CD14-positive monocyte (primary cell): ENCODE measurements around the gene TUBB8B. TPM values are rescaled to one million over a fixed set of nuclear protein-coding genes. Genes with fewer than 3 reads are reported as not detected.
A peak's percentile ranks its signal among the peaks of the same experiment; 100 is the strongest.
"Not testable (repeated sequence)": the region's sequence is repeated elsewhere in the genome, so short reads cannot be mapped to it uniquely, and the experiment has no call there.

Experiments used
- DNase-seq, 3 donors: peaks; one replicate each; pipeline ENCODE4 v3.0.0-alpha.2; 2011 to 2022
- H2AFZ ChIP-seq: 2 replicates; pipeline ENCODE4 v1.6.0; 2012; ENCODE audit warnings: mild to moderate bottlenecking, low read depth, low read length, inconsistent platforms; ENCODE audit not compliant: insufficient read depth, poor library complexity, severe bottlenecking
- H3K27ac ChIP-seq, 2 donors: 1 replicate in 1 of 2; 2 replicates in 1 of 2; pipeline ENCODE4 v1.5.1; 2012 to 2013; ENCODE audit warnings: low read length in 2 of 2, control low read depth in 1 of 2, inconsistent platforms in 1 of 2, low read depth in 1 of 2, mild to moderate bottlenecking in 1 of 2
- H3K27me3 ChIP-seq, 2 donors: one replicate each; pipeline versions ENCODE4 v1.6.0 to v1.6.1; 2011 to 2013; ENCODE audit warnings: low read length in 2 of 2; ENCODE audit not compliant: control insufficient read depth in 2 of 2, insufficient read depth in 2 of 2
- H3K36me3 ChIP-seq, 2 donors: replicated peaks in 1 of 2; 1 replicate in 1 of 2; 2 replicates in 1 of 2; pipeline versions ENCODE4 v1.5.1 to v1.6.1; 2012 to 2013; ENCODE audit warnings: low read length in 2 of 2, control low read depth in 1 of 2, inconsistent platforms in 1 of 2, mild to moderate bottlenecking in 1 of 2; ENCODE audit not compliant: insufficient read depth in 2 of 2, control insufficient read depth in 1 of 2
- H3K4me1 ChIP-seq, 2 donors: 1 replicate in 1 of 2; 2 replicates in 1 of 2; pipeline versions ENCODE4 v1.5.1 to v1.6.1; 2012 to 2013; ENCODE audit warnings: low read length in 2 of 2, control low read depth in 1 of 2, inconsistent platforms in 1 of 2, mild to moderate bottlenecking in 1 of 2, moderate library complexity in 1 of 2; ENCODE audit not compliant: insufficient read depth in 2 of 2, control insufficient read depth in 1 of 2
- H3K4me2 ChIP-seq: replicated peaks from 2 replicates; pipeline ENCODE3; 2012; ENCODE audit warnings: low read length, moderate library complexity, mild to moderate bottlenecking; ENCODE audit not compliant: poor library complexity, severe bottlenecking; ENCODE audit errors: extremely low read depth
- H3K4me3 ChIP-seq, 3 experiments: fragments of 200-600 bp in 1 of 3; sonication (generic) in 1 of 3; replicated peaks in 1 of 3; 1 replicate in 2 of 3; 2 replicates in 1 of 3; pipeline ENCODE4 v1.5.1; 2011 to 2013; ENCODE audit warnings: low read length in 3 of 3, mild to moderate bottlenecking in 3 of 3, control low read depth in 2 of 3, low read depth in 2 of 3, inconsistent platforms in 1 of 3, moderate library complexity in 1 of 3
- H3K79me2 ChIP-seq: 2 replicates; pipeline ENCODE4 v1.6.0; 2012; ENCODE audit warnings: mild to moderate bottlenecking, control low read depth, inconsistent platforms, low read length, moderate library complexity; ENCODE audit not compliant: insufficient read depth
- H3K9ac ChIP-seq: 2 replicates; pipeline ENCODE4 v1.6.0; 2017; ENCODE audit warnings: low read length, mild to moderate bottlenecking; ENCODE audit not compliant: insufficient read depth, poor library complexity, severe bottlenecking
- H3K9me3 ChIP-seq, 2 donors: replicated peaks in 1 of 2; 1 replicate in 1 of 2; 2 replicates in 1 of 2; pipeline versions ENCODE4 v1.5.1 to v1.6.1; 2012 to 2013; ENCODE audit warnings: low read length in 2 of 2, control low read depth in 1 of 2; ENCODE audit not compliant: control insufficient read depth in 1 of 2, insufficient read depth in 1 of 2
- H4K20me1 ChIP-seq: 2 replicates; pipeline ENCODE4 v1.6.0; 2012; ENCODE audit warnings: mild to moderate bottlenecking, low read length, control low read depth, moderate library complexity; ENCODE audit not compliant: insufficient read depth
- H3K27ac Mint-ChIP-seq, 7 donors: one replicate each; pipeline ENCODE4 v1.8.0; 2020; ENCODE audit warnings: mild to moderate bottlenecking in 7 of 7, mixed read lengths in 7 of 7, moderate library complexity in 6 of 7, inconsistent platforms in 2 of 7
- H3K27me3 Mint-ChIP-seq, 3 donors: one replicate each; pipeline ENCODE4 v1.8.0; 2021 to 2022; ENCODE audit warnings: low read depth in 3 of 3, mild to moderate bottlenecking in 3 of 3, mixed read lengths in 3 of 3, moderate library complexity in 3 of 3, inconsistent platforms in 1 of 3
- H3K36me3 Mint-ChIP-seq, 2 donors: one replicate each; pipeline ENCODE4 v1.8.0; 2020; ENCODE audit warnings: mixed read lengths in 2 of 2, inconsistent platforms in 1 of 2, mild to moderate bottlenecking in 1 of 2
- H3K4me1 Mint-ChIP-seq: one replicate; pipeline ENCODE4 v1.8.0; 2020; ENCODE audit warnings: mild to moderate bottlenecking, mixed read lengths
- H3K4me3 Mint-ChIP-seq, 2 donors: one replicate each; pipeline ENCODE4 v1.8.0; 2020; ENCODE audit warnings: mild to moderate bottlenecking in 2 of 2, mixed read lengths in 2 of 2, moderate library complexity in 1 of 2
- H3K9me3 Mint-ChIP-seq, 7 donors: one replicate each; pipeline ENCODE4 v1.8.0; 2020 to 2022; ENCODE audit warnings: mixed read lengths in 7 of 7, mild to moderate bottlenecking in 6 of 7, moderate library complexity in 6 of 7, inconsistent platforms in 2 of 7
- WGBS: methylation state at CpG from one replicate; pipeline ENCODE4 v1.1.5; 2013; ENCODE audit warnings: missing lambda C conversion rate; ENCODE audit not compliant: insufficient coverage; 5-methylcytosine and 5-hydroxymethylcytosine counted together
- intact Hi-C, 2 donors: fragments of 100-400 bp; cut with micrococcal nuclease; formaldehyde crosslinking; loops; one replicate each; pipeline versions ENCODE4 v1.15.0 to v1.15.1; 2023
- polyA plus RNA-seq, 3 donors: library from polyadenylated mRNA; depleted of rRNA in 1 of 3; unstranded in 2 of 3; stranded (reverse) in 1 of 3; fragments of 300-500 nt in 2 of 3; fragments of >200 nt in 1 of 3; fragmentation: Illumina TruSeq in 2 of 3; gene quantifications; 1 replicate in 2 of 3; 2 replicates in 1 of 3; pipeline ENCODE4 v1.2.3, GENCODE V29; 2012 to 2021

The TUBB8B gene
- polyA plus RNA-seq, 3 donors, result 0.42 TPM; not detected in 2

GRCh38 chr18:64279-64678 lies 14.9 kb upstream of the TUBB8B start:
- H3K9me3 ChIP-seq, H3K4me2 ChIP-seq, H3K4me1 ChIP-seq, H3K36me3 ChIP-seq, H4K20me1 ChIP-seq, H3K27ac ChIP-seq, H3K4me3 Mint-ChIP-seq, H3K27me3 Mint-ChIP-seq, H3K4me3 ChIP-seq, DNase-seq, H3K9ac ChIP-seq, intact Hi-C loops, H3K9me3 Mint-ChIP-seq, H3K79me2 ChIP-seq, H3K36me3 Mint-ChIP-seq, H3K27me3 ChIP-seq, H3K4me1 Mint-ChIP-seq, H2AFZ ChIP-seq, H3K27ac Mint-ChIP-seq: not testable (repeated sequence)
- WGBS, result 88% methylated on average over 5 of the region's 5 CpGs

DNA sequence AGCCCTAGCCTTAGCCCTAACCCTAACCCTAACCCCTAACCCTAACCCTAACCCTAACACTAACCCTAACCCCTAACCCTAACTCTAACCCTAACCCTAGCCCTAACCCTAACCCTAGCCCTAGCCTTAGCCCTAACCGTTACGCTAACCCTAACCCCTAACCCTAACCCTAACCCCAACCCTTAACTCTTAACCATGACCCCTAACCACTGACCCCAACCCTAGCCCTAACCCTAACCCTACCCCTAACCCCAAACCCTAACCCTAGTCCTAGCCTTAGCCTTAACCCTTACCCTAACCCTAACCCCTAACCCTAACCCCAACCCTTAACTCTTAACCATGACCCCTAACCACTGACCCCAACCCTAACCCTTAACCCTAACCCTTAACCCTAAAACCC lies 14.2 kb upstream of the TUBB8B start:
- not testable (repeated sequence) for H3K36me3 Mint-ChIP-seq, H3K27ac Mint-ChIP-seq
- 90% methylated on average over 2 of the region's 2 CpGs for whole genome bisulfite sequencing

GRCh38 chr18:54388-54787 lies 5.0 kb upstream of the TUBB8B start:
- H3K4me1 Mint-ChIP-seq, intact Hi-C loops, H3K27ac Mint-ChIP-seq: not testable (repeated sequence)

More for the DNA sequence above, 14.2 kb upstream of the TUBB8B start:
- H3K9ac ChIP-seq, H3K27me3 Mint-ChIP-seq, H3K4me3 ChIP-seq, H3K4me1 Mint-ChIP-seq, H2AFZ ChIP-seq, H3K4me1 ChIP-seq, H3K9me3 Mint-ChIP-seq, H3K27me3 ChIP-seq, H3K4me2 ChIP-seq, H4K20me1 ChIP-seq, H3K79me2 ChIP-seq, intact Hi-C loops, H3K36me3 ChIP-seq, H3K9me3 ChIP-seq, H3K4me3 Mint-ChIP-seq, H3K27ac ChIP-seq: not testable (repeated sequence)
- peak in 1 of 3 donors; percentile 2 for DNase-seq

DNA sequence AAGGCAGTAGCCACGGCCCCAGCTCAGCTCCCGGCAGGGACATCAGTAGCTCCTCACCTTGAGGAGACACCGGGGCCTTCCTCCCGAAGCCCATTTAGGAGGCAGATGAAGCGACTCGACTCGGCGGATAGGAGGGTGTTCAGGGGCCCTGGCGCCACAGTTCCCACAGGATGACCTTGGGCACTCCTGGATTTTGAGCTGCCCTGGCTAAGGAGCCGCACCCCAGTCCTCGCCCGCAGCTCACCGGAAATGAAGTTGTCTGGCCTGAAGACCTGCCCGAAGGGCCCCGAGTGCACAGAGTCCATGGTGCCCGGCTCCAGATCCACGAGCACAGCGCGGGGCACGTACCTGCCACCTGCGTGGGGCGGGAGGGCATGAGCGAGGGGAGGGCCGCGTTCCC lies 719 bp downstream of the TUBB8B start:
- H4K20me1 ChIP-seq, H3K36me3 ChIP-seq, H2AFZ ChIP-seq, H3K27ac ChIP-seq, H3K9ac ChIP-seq, H3K9me3 ChIP-seq, H3K9me3 Mint-ChIP-seq, intact Hi-C loops, H3K79me2 ChIP-seq, H3K27me3 ChIP-seq, H3K27me3 Mint-ChIP-seq, H3K36me3 Mint-ChIP-seq, H3K27ac Mint-ChIP-seq, DNase-seq, H3K4me3 Mint-ChIP-seq, H3K4me2 ChIP-seq, H3K4me3 ChIP-seq, H3K4me1 ChIP-seq, H3K4me1 Mint-ChIP-seq: not testable (repeated sequence)
- 96% methylated on average over 12 of the region's 25 CpGs for WGBS

More at GRCh38 chr18:54388-54787, 5.0 kb upstream of the TUBB8B start:
- H3K9me3 ChIP-seq, DNase-seq, H3K4me3 Mint-ChIP-seq, H3K36me3 Mint-ChIP-seq, H3K9me3 Mint-ChIP-seq, H4K20me1 ChIP-seq, H3K4me2 ChIP-seq, H3K27ac ChIP-seq, H3K9ac ChIP-seq, H2AFZ ChIP-seq, H3K79me2 ChIP-seq, H3K4me1 ChIP-seq, H3K36me3 ChIP-seq, H3K27me3 ChIP-seq, H3K27me3 Mint-ChIP-seq, H3K4me3 ChIP-seq: not testable (repeated sequence)
- 56% methylated on average over 1 of the region's 1 CpG for WGBS
